Astrocyte of the hippocampus (primary cell): ENCODE data around the gene NUTM2B.
"Not testable (repeated sequence)": the region's sequence is repeated elsewhere in the genome, so short reads cannot be mapped to it uniquely, and the experiment has no call there.

ENCODE experiments used
- DNase-seq: peaks from one replicate; pipeline ENCODE4 v3.0.0; 2011; ENCODE audit warnings: low read depth, low spot score

NUTM2B gene, protein sequence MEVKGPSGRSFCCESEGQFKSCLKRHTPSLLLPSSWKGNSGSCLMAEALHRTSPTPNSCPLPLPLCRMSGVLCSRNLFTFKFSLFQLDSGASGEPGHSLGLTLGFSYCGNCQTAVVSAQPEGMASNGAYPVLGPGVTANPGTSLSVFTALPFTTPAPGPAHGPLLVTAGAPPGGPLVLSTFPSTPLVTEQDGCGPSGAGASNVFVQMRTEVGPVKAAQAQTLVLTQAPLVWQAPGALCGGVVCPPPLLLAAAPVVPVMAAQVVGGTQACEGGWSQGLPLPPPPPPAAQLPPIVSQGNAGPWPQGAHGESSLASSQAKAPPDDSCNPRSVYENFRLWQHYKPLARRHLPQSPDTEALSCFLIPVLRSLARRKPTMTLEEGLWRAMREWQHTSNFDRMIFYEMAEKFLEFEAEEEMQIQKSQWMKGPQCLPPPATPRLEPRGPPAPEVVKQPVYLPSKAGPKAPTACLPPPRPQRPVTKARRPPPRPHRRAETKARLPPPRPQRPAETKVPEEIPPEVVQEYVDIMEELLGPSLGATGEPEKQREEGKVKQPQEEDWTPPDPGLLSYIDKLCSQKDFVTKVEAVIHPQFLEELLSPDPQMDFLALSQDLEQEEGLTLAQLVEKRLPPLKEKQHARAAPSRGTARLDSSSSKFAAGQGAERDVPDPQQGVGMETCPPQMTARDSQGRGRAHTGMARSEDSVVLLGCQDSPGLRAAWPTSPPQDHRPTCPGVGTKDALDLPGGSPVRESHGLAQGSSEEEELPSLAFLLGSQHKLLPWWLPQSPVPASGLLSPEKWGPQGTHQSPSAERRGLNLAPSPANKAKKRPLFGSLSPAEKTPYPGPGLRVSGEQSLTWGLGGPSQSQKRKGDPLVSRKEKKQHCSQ

GRCh38 chr10:79702927-79703326, at the start of gene NUTM2B:
TSS of gene NUTM2B (plus strand) at chr10:79703227. CDS start at chr10:79703610, 383 bp downstream.
- not testable (repeated sequence) for DNase-seq

DNA sequence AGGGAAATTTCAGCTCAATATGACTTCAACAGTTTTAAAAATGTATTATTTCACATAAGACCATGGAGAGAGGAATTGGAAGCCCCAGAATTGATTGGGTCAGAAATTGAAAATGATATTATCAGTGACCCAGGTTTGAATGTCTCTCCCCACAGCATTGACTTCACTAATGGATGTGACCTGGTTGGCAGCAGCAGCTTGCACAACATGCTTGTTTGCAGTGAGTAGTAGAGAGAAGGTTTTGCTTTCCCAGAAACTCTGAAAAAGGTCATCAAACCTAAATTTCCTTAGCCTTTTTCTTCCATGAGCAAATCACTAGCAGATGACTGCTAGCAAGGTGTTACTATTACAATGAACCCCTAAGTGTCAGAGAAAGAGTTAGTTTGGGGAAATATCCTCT, 39.7 kb upstream of the NUTM2B start:
- not testable (repeated sequence) for DNase-seq

GRCh38 chr10:79664686-79665085, 38.3 kb upstream of the NUTM2B start:
- DNase-seq: not testable (repeated sequence)

GRCh38 chr10:79669248-79669788, 33.7 kb upstream of the NUTM2B start:
- not testable (repeated sequence) for DNase-seq

DNA sequence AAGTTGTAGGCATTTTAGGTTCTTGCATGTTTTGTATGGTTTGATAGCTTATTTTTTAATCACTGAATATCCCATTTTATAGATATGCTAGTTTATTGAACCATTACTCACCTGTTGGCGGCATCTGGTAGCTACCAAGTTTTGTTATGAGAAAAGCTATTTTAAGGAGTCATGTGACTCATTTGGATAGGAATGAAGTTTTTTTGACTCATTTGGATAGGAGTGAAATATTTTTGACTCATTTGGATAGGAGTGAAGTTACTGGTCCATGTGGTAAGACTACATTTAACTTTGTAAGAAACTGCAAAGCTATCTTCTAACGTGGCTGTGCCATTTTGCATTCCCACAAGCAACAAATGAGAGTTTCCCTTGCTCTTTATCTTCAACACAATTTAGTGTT, 28.1 kb upstream of the NUTM2B start:
- not testable (repeated sequence) for DNase-seq

GRCh38 chr10:79683026-79683883, 19.8 kb upstream of the NUTM2B start:
- DNase-seq: not testable (repeated sequence)

- not testable (repeated sequence) for DNase-seq
These were observed 18.9 kb upstream of the NUTM2B start for GRCh38 chr10:79683884-79684720.

DNA sequence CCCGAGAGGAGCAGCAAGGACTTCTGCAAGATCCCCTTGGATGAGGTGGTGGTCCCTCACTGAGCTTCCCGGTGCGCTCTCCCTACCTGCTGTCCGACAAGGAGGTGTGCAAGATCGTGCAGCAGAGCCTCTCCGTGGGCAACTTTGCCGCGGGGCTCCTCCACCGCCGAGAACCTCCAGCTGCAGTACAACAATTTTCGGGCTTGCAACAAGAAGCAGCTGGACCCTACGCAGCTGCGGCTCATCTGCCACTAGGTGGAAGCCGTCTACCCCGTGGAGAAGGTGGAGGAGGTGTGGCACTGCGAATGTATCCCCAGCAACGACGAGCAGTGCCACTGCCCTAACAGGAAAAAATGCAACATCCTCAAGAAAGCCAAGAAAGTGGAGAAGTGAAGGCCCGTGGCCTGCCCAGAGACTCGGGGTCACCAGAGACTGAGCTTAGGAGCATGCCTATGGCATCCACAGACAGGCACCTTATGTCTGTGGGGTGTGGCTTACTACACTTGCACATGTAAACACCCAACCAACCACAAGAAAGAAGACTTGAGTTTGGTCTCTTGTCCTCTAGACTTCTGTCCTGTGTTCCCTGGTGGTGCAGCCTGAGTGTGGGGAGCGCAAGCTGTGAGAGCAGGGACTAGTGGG, 17.9 kb upstream of the NUTM2B start:
- DNase-seq: not testable (repeated sequence)

- not testable (repeated sequence) for DNase-seq
These were observed 16.4 kb upstream of the NUTM2B start for GRCh38 chr10:79686595-79686994.

GRCh38 chr10:79687406-79688150, 15.4 kb upstream of the NUTM2B start:
- DNase-seq: not testable (repeated sequence)

DNA sequence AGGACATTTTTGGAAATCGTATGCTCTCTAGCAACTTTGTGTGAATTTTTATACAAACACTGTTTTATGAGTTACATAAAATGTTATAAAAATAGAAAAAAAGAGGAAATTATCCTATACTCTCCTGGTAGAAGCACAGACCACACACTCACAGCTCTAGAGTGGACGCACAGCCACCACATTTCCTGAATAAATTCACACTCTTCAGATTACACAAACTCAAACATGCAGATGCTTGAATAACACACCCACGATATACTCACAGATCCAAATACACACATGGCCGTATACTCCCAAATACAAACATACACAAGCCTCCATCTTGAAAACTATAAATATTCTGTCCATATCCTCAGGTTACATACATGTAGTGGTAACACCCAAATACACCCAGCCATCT, 14.2 kb upstream of the NUTM2B start:
- DNase-seq: not testable (repeated sequence)

DNA sequence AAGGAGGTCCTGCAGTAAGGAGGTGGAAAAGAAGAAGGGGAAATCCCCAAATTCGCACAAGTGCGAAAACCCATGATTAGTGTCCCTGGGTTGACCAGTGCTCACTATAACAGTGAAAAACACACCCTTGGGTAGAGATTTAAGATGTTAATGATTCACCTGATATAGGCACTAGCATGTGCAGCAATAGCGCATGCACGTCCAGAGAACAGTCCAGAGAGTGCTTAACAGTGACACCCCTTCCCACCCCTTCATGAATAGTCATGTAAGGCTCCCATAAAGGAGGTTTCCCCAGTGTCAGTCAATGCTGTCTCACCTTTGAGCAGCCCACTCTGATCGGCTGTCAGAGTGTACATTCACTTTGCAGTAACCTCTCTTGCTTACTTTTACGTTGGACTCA, 6.4 kb upstream of the NUTM2B start:
- DNase-seq: not testable (repeated sequence)

GRCh38 chr10:79697141-79697540, 5.9 kb upstream of the NUTM2B start:
- DNase-seq: not testable (repeated sequence)

DNA sequence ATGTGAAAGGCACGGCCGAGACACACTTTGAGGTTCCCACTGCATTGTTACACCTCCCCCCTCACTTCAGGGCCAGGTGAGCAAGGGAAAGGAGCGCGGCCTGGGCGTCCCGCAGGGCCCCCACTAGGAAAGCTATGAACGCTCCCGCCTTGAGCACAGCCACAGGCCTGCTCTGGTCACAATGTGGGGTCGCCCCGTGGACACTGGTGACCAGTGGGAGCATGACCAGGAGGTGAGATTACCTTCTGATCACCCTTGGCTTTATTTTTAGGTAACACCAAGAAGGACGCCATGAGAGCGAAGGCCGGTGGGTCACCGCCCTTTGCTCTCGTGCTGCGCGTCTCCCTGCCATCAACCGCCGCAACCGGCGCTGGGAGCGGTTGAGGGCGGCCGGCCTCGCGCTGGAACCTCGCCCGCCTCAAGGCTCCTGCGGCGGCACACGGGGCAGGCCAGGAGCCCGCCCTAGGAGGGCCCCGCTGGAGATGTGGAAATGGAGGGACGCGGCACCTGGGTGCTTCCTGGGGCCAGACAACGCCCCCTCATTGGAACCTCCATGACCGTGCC, 2.6 kb upstream of the NUTM2B start:
- not testable (repeated sequence) for DNase-seq

DNA sequence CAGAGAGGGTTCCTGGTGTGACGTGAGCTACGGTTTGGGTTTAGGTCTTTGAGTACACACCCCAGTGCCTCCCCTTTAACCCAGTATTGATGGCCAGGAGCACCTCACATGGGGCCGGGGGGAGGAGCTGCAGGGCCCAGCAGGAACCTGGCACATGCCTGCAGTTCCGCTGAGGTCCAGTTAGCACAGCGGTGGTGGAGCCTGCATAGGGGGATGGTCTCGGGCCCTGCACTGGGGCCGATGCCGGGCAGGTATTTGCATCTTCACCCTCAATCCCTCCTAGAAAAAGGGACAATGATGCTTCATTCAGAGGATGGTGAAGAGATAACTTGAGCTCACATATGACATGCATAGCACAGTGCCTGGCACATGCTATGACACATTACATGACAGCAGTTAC, 4.0 kb downstream of the NUTM2B start:
- DNase-seq: not testable (repeated sequence)

DNA sequence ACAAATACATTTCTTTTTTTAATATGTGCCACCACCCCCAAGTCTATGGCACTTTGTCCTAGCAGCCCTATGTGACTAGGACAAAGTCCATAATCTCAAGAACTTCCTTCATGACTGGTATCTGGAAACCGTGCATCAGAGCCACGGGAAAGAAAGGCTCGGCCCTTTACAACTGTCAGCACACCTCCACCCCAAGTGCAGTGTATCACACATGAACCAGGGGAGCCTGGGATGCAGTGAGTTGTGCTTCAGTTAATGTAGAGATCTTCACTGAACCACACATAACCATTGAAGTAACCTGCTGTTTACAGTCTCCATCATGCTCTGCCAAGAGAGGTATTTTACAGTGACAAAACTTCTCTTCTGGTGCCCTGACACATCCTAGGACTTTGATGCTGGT, 11.9 kb downstream of the NUTM2B start:
- not testable (repeated sequence) for DNase-seq

GRCh38 chr10:79716917-79717579, 14.0 kb downstream of the NUTM2B start:
- peak; percentile 1 for DNase-seq

DNA sequence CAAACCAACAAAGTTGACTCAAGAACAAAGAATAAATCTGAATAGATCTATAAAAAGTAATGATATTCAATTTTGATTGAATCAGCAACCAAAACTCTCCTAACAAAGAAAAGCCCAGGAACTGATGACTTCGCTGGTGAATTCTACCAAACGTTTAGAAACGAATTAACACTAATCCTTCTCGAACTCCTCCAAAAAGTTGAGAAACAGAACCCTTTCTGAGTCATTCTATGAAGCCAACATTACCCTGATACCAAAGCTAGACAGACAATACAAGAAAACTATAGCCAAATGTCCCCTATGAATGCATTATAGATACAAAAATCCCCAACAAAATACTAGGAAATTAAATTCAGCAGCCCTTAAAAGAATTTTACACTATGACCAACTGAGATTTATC, 17.0 kb downstream of the NUTM2B start:
- not testable (repeated sequence) for DNase-seq
